HepG2 (cell line): ENCODE data around the gene NUP214. TPM values are rescaled to one million over a fixed set of nuclear protein-coding genes. Genes with fewer than 3 reads are reported as not detected.

Experiments used
- ATAC-seq: fragments of 200-7000 bp; cut with Tn5 transposase; 3 replicates; pipeline ENCODE4 v1.9.1; 2020; ENCODE audit warnings: mild to moderate bottlenecking, moderate library complexity
- BruUV-seq: library from RNA; stranded (reverse); fragments of 400-500 nt; replicated peaks from 2 replicates; lab custom pipeline; 2021; lab: Mats Ljungman, UMichigan
- CTCF ChIA-PET: fragments of 300-600 bp; formaldehyde crosslinking; extraction: SDS; loops from one replicate; lab custom pipeline; 2021; ENCODE audit warnings: low total read pairs, inconsistent platforms, low intra/inter-chr PET ratio; lab: Yijun Ruan, JAX
- POLR2A ChIA-PET: fragments of 350-600 bp; sonication (Branson Sonifier 250); formaldehyde crosslinking; loops from one replicate; lab custom pipeline; 2020; ENCODE audit warnings: antibody characterized with exemption, inconsistent platforms; lab: Yijun Ruan, JAX
- DNase-seq: peaks from one replicate; pipeline ENCODE4 v3.0.0-alpha.2; 2015; ENCODE audit warnings: low spot score
- FAIRE-seq: peaks from 3 replicates; lab custom pipeline; 2011; peaks lifted over from hg19 to GRCh38; lab: Jason Lieb, UNC
- H2AFZ ChIP-seq: one replicate; pipeline ENCODE4 v1.6.1; 2011; ENCODE audit warnings: low read length, inconsistent platforms
- H3K27ac ChIP-seq: fragments of 300-600 bp; 3 replicates; pipeline ENCODE4 v1.8.0; 2011; ENCODE audit warnings: mixed run types, mild to moderate bottlenecking, mixed read lengths, low read length, inconsistent platforms; ENCODE audit not compliant: insufficient read depth; ENCODE audit errors: extremely low read length
- H3K27me3 ChIP-seq, 2 experiments: fragments of 200-600 bp in 1 of 2; 2 replicates in 1 of 2; 3 replicates in 1 of 2; pipeline versions ENCODE4 v1.6.0 to v1.8.0; 2011; ENCODE audit warnings: low read length in 2 of 2, mild to moderate bottlenecking in 2 of 2, moderate library complexity in 2 of 2, inconsistent platforms in 1 of 2; ENCODE audit not compliant: insufficient read depth in 2 of 2, control insufficient read depth in 1 of 2
- H3K36me3 ChIP-seq, 2 experiments: fragments of 200-600 bp in 1 of 2; replicated peaks in 1 of 2; 2 replicates in 1 of 2; 3 replicates in 1 of 2; pipeline versions ENCODE4 v1.5.1 to v1.8.0; 2011; ENCODE audit warnings: low read length in 2 of 2, inconsistent platforms in 1 of 2; ENCODE audit not compliant: insufficient read depth in 2 of 2, control insufficient read depth in 1 of 2
- H3K4me1 ChIP-seq: 2 replicates; pipeline ENCODE4 v1.5.1; 2012; ENCODE audit warnings: low read length, inconsistent platforms; ENCODE audit not compliant: insufficient read depth
- H3K4me2 ChIP-seq: 2 replicates; pipeline ENCODE4 v1.6.0; 2011; ENCODE audit warnings: low read depth, low read length, inconsistent platforms
- H3K4me3 ChIP-seq, 3 experiments: fragments of 200-600 bp in 1 of 3; sonication (generic), shearing (Covaris generic) in 1 of 3; replicated peaks in 1 of 3; 2 replicates each; pipeline ENCODE4 v1.5.1; 2011 to 2016; ENCODE audit warnings: low read length in 3 of 3, inconsistent platforms in 2 of 3, low read depth in 2 of 3, mild to moderate bottlenecking in 2 of 3, control low read depth in 1 of 3, mixed read lengths in 1 of 3; ENCODE audit not compliant: insufficient read depth in 1 of 3
- H3K79me2 ChIP-seq: one replicate; pipeline ENCODE4 v1.6.1; 2011; ENCODE audit warnings: low read length, inconsistent platforms; ENCODE audit not compliant: insufficient read depth
- H3K9ac ChIP-seq: 2 replicates; pipeline ENCODE4 v1.6.0; 2011; ENCODE audit warnings: mild to moderate bottlenecking, low read depth, low read length, inconsistent platforms; ENCODE audit not compliant: insufficient read depth
- H3K9me3 ChIP-seq: 2 replicates; pipeline ENCODE4 v1.5.1; 2012; ENCODE audit warnings: mild to moderate bottlenecking, low read length
- H4K20me1 ChIP-seq: 2 replicates; pipeline ENCODE4 v1.6.0; 2011; ENCODE audit warnings: inconsistent platforms, mild to moderate bottlenecking, low read length, moderate library complexity; ENCODE audit not compliant: insufficient read depth
- CBFB ChIP-seq: sonication (generic); formaldehyde crosslinking; IDR thresholded peaks from 2 replicates; pipeline ENCODE4 v1.4.0; 2020; ENCODE audit warnings: missing genetic modification reagents
- ZKSCAN8 ChIP-seq: IDR thresholded peaks from 2 replicates; pipeline ENCODE4 v1.6.1; 2016; ENCODE audit warnings: borderline replicate concordance, missing genetic modification reagents, missing compliant biosample characterization
- WGBS: methylation state at CpG from one replicate; pipeline ENCODE4 v1.1.6; 2017; ENCODE audit warnings: low lambda C conversion rate; 5-methylcytosine and 5-hydroxymethylcytosine counted together
- in situ Hi-C: cut with HindIII; loops from 2 replicates; pipeline ENCODE4 v1.10.0; 2017; ENCODE audit warnings: low pct_unique_long_range_greater_than_20kb; ENCODE audit not compliant: extremely low pct_ligation_motif_present
- intact Hi-C: fragments of 100-400 bp; cut with micrococcal nuclease; formaldehyde crosslinking; loops from one replicate; pipeline ENCODE4 v1.10.0; 2022; ENCODE audit not compliant: unreplicated experiment
- polyA plus RNA-seq, 8 experiments: library from polyadenylated mRNA; depleted of rRNA in 3 of 8; stranded (reverse) in 7 of 8; unstranded in 1 of 8; fragments of >200 nt; fragmentation: Illumina TruSeq in 4 of 8; extraction: Trizol in 4 of 8; gene quantifications; 2 replicates each; pipeline versions ENCODE4 v1.2.1 to v1.2.3, GENCODE V29; 2011 to 2016; ENCODE audit warnings: low read depth in 4 of 8, missing spikeins in 1 of 8, mixed read lengths in 1 of 8; ENCODE audit not compliant: insufficient read depth in 1 of 8
- total RNA-seq, 5 experiments: library from RNA; depleted of rRNA; stranded (reverse); fragments of >200 nt; fragmentation: Illumina TruSeq; extraction: Trizol; gene quantifications; 2 replicates each; pipeline ENCODE4 v1.2.3, GENCODE V29; 2016; ENCODE audit warnings: low read depth in 1 of 5
- TF ChIP-seq, protein P1 (sequence below): sonication (generic); formaldehyde crosslinking; IDR thresholded peaks from 2 replicates; pipeline ENCODE4 v1.5.0; 2020; ENCODE audit warnings: mild to moderate bottlenecking, missing genetic modification reagents, borderline replicate concordance
- TF ChIP-seq, protein P2 (sequence below): IDR thresholded peaks from 2 replicates; pipeline ENCODE4 v1.6.1; 2016; ENCODE audit warnings: missing compliant biosample characterization, missing genetic modification reagents, borderline replicate concordance
- TF ChIP-seq, protein P3 (sequence below): IDR thresholded peaks from 2 replicates; pipeline ENCODE4 v1.6.1; 2012; ENCODE audit warnings: low read length, improper control_type of control experiment

The NUP214 gene
- total and polyA plus RNA-seq, 2 of the 13 experiments (the other 11 are each of a cell fraction or from before 2014, with no cell fraction given): 8.4 to 16.0 TPM

DNA sequence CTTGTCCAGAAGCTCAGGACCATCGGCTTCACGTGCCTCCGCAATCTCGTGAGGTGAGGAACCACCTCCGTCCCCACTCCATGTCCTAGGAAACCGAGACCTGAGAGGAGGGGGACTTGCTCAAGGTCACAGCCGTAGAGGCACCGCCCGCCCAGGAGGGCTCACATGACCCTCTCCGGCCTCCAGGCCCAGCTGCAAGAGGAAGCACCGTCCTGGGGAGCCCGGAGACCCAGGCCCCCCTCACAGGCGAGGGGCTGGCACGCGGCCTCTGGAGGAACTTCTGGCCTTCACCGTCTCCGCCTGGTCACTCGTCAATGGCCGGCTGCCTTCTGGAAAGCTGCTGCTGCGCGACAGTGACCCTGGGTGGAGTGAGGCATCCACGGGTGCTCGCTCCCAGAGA lies 126.7 kb downstream of the NUP214 start:
- H3K36me3 ChIP-seq: no peaks in the 10 kb centered on the region
- ATAC-seq: no peak
- H3K27ac ChIP-seq: no peak overlapping the region
- DNase-seq: no peak
- no peak overlapping the region for H3K9ac ChIP-seq
- ChIA-PET POLR2A (no interaction called here), CTCF (no interaction called here)
- no peak for FAIRE-seq
- H3K79me2 ChIP-seq: no peaks in the 10 kb centered on the region
- peaks cover 0 to 7% of the 10 kb centered on the region in 2 experiments; a peak in 3 of 5 replicates for H3K27me3 ChIP-seq
- peaks cover 24% of the 10 kb centered on the region for H3K4me1 ChIP-seq
- H2AFZ ChIP-seq: no peak overlapping the region
- no peak overlapping the region for H3K4me2 ChIP-seq
- 67% methylated on average over 6 of the region's 23 CpGs for WGBS
- no TSS peak for BruUV-seq
- in situ Hi-C loops (no loop called here), intact Hi-C loops (no loop called here)
- TF ChIP-seq, protein P1, sequence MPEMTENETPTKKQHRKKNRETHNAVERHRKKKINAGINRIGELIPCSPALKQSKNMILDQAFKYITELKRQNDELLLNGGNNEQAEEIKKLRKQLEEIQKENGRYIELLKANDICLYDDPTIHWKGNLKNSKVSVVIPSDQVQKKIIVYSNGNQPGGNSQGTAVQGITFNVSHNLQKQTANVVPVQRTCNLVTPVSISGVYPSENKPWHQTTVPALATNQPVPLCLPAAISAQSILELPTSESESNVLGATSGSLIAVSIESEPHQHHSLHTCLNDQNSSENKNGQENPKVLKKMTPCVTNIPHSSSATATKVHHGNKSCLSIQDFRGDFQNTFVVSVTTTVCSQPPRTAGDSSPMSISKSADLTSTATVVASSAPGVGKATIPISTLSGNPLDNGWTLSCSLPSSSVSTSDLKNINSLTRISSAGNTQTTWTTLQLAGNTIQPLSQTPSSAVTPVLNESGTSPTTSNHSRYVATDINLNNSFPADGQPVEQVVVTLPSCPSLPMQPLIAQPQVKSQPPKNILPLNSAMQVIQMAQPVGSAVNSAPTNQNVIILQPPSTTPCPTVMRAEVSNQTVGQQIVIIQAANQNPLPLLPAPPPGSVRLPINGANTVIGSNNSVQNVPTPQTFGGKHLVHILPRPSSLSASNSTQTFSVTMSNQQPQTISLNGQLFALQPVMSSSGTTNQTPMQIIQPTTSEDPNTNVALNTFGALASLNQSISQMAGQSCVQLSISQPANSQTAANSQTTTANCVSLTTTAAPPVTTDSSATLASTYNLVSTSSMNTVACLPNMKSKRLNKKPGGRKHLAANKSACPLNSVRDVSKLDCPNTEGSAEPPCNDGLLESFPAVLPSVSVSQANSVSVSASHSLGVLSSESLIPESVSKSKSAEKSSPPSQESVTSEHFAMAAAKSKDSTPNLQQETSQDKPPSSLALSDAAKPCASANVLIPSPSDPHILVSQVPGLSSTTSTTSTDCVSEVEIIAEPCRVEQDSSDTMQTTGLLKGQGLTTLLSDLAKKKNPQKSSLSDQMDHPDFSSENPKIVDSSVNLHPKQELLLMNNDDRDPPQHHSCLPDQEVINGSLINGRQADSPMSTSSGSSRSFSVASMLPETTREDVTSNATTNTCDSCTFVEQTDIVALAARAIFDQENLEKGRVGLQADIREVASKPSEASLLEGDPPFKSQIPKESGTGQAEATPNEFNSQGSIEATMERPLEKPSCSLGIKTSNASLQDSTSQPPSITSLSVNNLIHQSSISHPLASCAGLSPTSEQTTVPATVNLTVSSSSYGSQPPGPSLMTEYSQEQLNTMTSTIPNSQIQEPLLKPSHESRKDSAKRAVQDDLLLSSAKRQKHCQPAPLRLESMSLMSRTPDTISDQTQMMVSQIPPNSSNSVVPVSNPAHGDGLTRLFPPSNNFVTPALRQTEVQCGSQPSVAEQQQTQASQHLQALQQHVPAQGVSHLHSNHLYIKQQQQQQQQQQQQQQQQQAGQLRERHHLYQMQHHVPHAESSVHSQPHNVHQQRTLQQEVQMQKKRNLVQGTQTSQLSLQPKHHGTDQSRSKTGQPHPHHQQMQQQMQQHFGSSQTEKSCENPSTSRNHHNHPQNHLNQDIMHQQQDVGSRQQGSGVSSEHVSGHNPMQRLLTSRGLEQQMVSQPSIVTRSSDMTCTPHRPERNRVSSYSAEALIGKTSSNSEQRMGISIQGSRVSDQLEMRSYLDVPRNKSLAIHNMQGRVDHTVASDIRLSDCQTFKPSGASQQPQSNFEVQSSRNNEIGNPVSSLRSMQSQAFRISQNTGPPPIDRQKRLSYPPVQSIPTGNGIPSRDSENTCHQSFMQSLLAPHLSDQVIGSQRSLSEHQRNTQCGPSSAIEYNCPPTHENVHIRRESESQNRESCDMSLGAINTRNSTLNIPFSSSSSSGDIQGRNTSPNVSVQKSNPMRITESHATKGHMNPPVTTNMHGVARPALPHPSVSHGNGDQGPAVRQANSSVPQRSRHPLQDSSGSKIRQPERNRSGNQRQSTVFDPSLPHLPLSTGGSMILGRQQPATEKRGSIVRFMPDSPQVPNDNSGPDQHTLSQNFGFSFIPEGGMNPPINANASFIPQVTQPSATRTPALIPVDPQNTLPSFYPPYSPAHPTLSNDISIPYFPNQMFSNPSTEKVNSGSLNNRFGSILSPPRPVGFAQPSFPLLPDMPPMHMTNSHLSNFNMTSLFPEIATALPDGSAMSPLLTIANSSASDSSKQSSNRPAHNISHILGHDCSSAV (CRISPR knock-in tag): no peak
- TF ChIP-seq CBFB (CRISPR knock-in tag) (no peak), ZKSCAN8 (CRISPR knock-in tag) (no peak)
- TF ChIP-seq, protein P2, sequence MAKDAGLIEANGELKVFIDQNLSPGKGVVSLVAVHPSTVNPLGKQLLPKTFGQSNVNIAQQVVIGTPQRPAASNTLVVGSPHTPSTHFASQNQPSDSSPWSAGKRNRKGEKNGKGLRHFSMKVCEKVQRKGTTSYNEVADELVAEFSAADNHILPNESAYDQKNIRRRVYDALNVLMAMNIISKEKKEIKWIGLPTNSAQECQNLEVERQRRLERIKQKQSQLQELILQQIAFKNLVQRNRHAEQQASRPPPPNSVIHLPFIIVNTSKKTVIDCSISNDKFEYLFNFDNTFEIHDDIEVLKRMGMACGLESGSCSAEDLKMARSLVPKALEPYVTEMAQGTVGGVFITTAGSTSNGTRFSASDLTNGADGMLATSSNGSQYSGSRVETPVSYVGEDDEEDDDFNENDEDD (CRISPR knock-in tag): no peak
- TF ChIP-seq, protein P3, sequence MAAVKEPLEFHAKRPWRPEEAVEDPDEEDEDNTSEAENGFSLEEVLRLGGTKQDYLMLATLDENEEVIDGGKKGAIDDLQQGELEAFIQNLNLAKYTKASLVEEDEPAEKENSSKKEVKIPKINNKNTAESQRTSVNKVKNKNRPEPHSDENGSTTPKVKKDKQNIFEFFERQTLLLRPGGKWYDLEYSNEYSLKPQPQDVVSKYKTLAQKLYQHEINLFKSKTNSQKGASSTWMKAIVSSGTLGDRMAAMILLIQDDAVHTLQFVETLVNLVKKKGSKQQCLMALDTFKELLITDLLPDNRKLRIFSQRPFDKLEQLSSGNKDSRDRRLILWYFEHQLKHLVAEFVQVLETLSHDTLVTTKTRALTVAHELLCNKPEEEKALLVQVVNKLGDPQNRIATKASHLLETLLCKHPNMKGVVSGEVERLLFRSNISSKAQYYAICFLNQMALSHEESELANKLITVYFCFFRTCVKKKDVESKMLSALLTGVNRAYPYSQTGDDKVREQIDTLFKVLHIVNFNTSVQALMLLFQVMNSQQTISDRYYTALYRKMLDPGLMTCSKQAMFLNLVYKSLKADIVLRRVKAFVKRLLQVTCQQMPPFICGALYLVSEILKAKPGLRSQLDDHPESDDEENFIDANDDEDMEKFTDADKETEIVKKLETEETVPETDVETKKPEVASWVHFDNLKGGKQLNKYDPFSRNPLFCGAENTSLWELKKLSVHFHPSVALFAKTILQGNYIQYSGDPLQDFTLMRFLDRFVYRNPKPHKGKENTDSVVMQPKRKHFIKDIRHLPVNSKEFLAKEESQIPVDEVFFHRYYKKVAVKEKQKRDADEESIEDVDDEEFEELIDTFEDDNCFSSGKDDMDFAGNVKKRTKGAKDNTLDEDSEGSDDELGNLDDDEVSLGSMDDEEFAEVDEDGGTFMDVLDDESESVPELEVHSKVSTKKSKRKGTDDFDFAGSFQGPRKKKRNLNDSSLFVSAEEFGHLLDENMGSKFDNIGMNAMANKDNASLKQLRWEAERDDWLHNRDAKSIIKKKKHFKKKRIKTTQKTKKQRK: no peak
- no peak overlapping the region for H3K4me3 ChIP-seq
- H4K20me1 ChIP-seq: no peaks in the 10 kb centered on the region
- no peaks in the 10 kb centered on the region for H3K9me3 ChIP-seq
